GM12872 (cell line): ENCODE results near the gene AHCYL2.

Source experiments
- CTCF ChIP-seq: IDR thresholded peaks from 3 replicates; pipeline ENCODE4 v1.5.1; 2011; ENCODE audit warnings: low read depth, mild to moderate bottlenecking, low read length, moderate library complexity; ENCODE audit not compliant: insufficient read depth

The AHCYL2 gene

GRCh38 chr7:129224251-129225205 lies at the start of gene AHCYL2:
Gene AHCYL2, plus strand, starts transcription at chr7:129225030.
- no peak for TF ChIP-seq CTCF

- TF ChIP-seq CTCF: no peak
These were observed 47.7 kb upstream of the AHCYL2 start for GRCh38 chr7:129176916-129177710.

GRCh38 chr7:129184981-129185670 lies 39.7 kb upstream of the AHCYL2 start:
- TF ChIP-seq CTCF: no peak

- TF ChIP-seq CTCF: no peak
These were observed 38.0 kb upstream of the AHCYL2 start for GRCh38 chr7:129186749-129187260.

- TF ChIP-seq CTCF: no peak
These were observed 37.0 kb upstream of the AHCYL2 start for GRCh38 chr7:129187681-129188371.

GRCh38 chr7:129188372-129188891 lies 36.4 kb upstream of the AHCYL2 start, which contains the start of gene SMO:
Gene SMO, plus strand, starts transcription at chr7:129188633. Its CDS starts 519 bp downstream, at chr7:129189152.
- TF ChIP-seq CTCF: no peak
